PFSK-1 (cell line): ENCODE measurements around the gene RPA1.
A peak's percentile ranks its signal among the peaks of the same experiment; 100 is the strongest.

Source experiments
- FOXP2 ChIP-seq: optimal IDR thresholded peaks from 2 replicates; pipeline ENCODE3; 2011; ENCODE audit warnings: borderline replicate concordance, control low read depth, inconsistent platforms; ENCODE audit not compliant: insufficient read depth; ENCODE audit errors: extremely low read length, extremely low read depth
- POLR2AphosphoS5 ChIP-seq: IDR thresholded peaks from 2 replicates; pipeline ENCODE4 v1.6.1; 2012; ENCODE audit warnings: low read depth, mild to moderate bottlenecking, control low read depth, low read length, moderate library complexity
- REST ChIP-seq, 2 experiments: IDR thresholded peaks; 2 replicates each; pipeline versions ENCODE4 v1.6.1 to v1.8.0; 2011 to 2012; ENCODE audit warnings: low read depth in 2 of 2, low read length in 2 of 2, control low read depth in 1 of 2, inconsistent platforms in 1 of 2, mild to moderate bottlenecking in 1 of 2, moderate library complexity in 1 of 2; ENCODE audit not compliant: insufficient read depth in 1 of 2
- SIN3A ChIP-seq: IDR thresholded peaks from 2 replicates; pipeline ENCODE4 v1.6.1; 2012; ENCODE audit warnings: mild to moderate bottlenecking, low read length, moderate library complexity, borderline replicate concordance; ENCODE audit not compliant: insufficient read depth
- TAF1 ChIP-seq: IDR thresholded peaks from 2 replicates; pipeline ENCODE4 v1.6.1; 2012; ENCODE audit warnings: low read length, control low read depth, borderline replicate concordance; ENCODE audit not compliant: insufficient read depth

GRCh38 chr17:1829592-1830257, at the start of gene RPA1, which contains the start of gene SMYD4:
- TF ChIP-seq POLR2AphosphoS5 = peak; percentile 73
- TF ChIP-seq SIN3A = peak; percentile 27; the same call in 1 of the 2 replicates
- TF ChIP-seq REST (IDR thresholded peaks at IDR 0.05; ENCODE audit: insufficient read depth in 1 of 2, low read depth in 2 of 2, low read length in 2 of 2) = peak in 1 of 2 experiments; percentile 16; a peak in 1 of 4 replicates
- TF ChIP-seq TAF1 = 0 out of 2 replicates have a peak, but pooled peaks have one; percentile 54
- peak; percentile 75 for TF ChIP-seq FOXP2
